ENCODE results near the gene CTNNA3. TPM values are rescaled to one million over a fixed set of nuclear protein-coding genes. Genes with fewer than 3 reads are reported as not detected.

Gene CTNNA3
- total and polyA plus RNA-seq, 2 of the 4 experiments (the other 2 are of a cell fraction), result 0.19 to 0.90 TPM

GRCh38 chr10:66842867-66843266 is 853.1 kb downstream of the CTNNA3 start:
- Histone ChIP-seq H3K4me3 (ENCODE audit: insufficient read depth, low read depth, low read length) (no peak overlapping the region), H3K4me2 (ENCODE audit: low read depth, low read length) (no peak overlapping the region), H2AFZ (replicated peaks; ENCODE audit: low read length, poor library complexity) (no peak overlapping the region), H2AK5ac (ENCODE audit: low read depth, low read length) (no peak overlapping the region), H3K36me3 (ENCODE audit: control insufficient read depth, insufficient read depth, low read length) (no peaks in the 10 kb centered on the region), H3K27me3 (ENCODE audit: control insufficient read depth, insufficient read depth, low read length) (no peaks in the 10 kb centered on the region), H3K9me3 (ENCODE audit: control insufficient read depth, insufficient read depth, low read length) (no peaks in the 10 kb centered on the region), H4K20me1 (ENCODE audit: insufficient read depth, low read length) (no peaks in the 10 kb centered on the region), H3K4ac (ENCODE audit: low read depth, low read length) (no peak overlapping the region), H3K9me1 (ENCODE audit: insufficient read depth, low read length) (no peaks in the 10 kb centered on the region), H2BK15ac (ENCODE audit: low read depth, low read length) (no peak overlapping the region), H2BK20ac (ENCODE audit: low read depth, low read length) (no peak overlapping the region), H4K8ac (ENCODE audit: low read depth in 2 of 2, low read length in 2 of 2) (no peak overlapping the region), H3K18ac (ENCODE audit: low read depth, low read length) (no peak overlapping the region), H3K23ac (ENCODE audit: low read depth, low read length) (no peak overlapping the region), H3K79me1 (ENCODE audit: low read depth in 1 of 2, low read length in 2 of 2) (no peaks in the 10 kb centered on the region), H2BK120ac (ENCODE audit: low read depth, low read length) (no peak overlapping the region), H4K91ac (ENCODE audit: insufficient read depth, low read depth, low read length) (no peak overlapping the region), H3K4me1 (ENCODE audit: control insufficient read depth, insufficient read depth, low read length) (no peaks in the 10 kb centered on the region), H3K9ac (ENCODE audit: low read depth, low read length) (no peak overlapping the region), H3K56ac (ENCODE audit: extremely low read depth, insufficient read depth, low read length) (no peak overlapping the region), H3K14ac (replicated peaks; ENCODE audit: low read depth, low read length) (no peak overlapping the region), H3K27ac (ENCODE audit: insufficient read depth, low read length) (no peak overlapping the region), H2BK5ac (ENCODE audit: low read depth, low read length, poor library complexity, severe bottlenecking) (no peak overlapping the region), H4K5ac (ENCODE audit: low read depth, low read length) (no peak overlapping the region), H2AK9ac (replicated peaks; ENCODE audit: low read depth, low read length, poor library complexity) (no peak overlapping the region)
- no CpG with 5 or more reads among the region's 4 CpGs for WGBS, 2 experiments (ENCODE audit: extremely low coverage in 2 of 2, insufficient read length in 1 of 2)
- no peak for DNase-seq
- intact Hi-C loops (cut with micrococcal nuclease) (no loop called here), dilution Hi-C loops (cut with HindIII; ENCODE audit: low sequenced_read_pairs, unreplicated experiment) (no loop called here), in situ Hi-C loops (cut with MboI; ENCODE audit: low sequenced_read_pairs) (no loop called here)
- ChIA-PET CTCF (interaction anchor here (0.8 kb wide), 1 partner anchor 40 kb away, joined by 3 read pairs; no protein-coding TSS in a partner anchor), POLR2A (ENCODE audit: unreplicated experiment) (no interaction called here)
- ATAC-seq (ENCODE audit: low read depth), result no peak
- BruUV-seq (replicated peaks), result no TSS peak
- TF ChIP-seq MXI1 (IDR thresholded peaks at IDR 0.05; ENCODE audit: borderline replicate concordance, low read depth, low read length) (no peak), CHD1 (IDR thresholded peaks at IDR 0.05; ENCODE audit: low read depth, low read length) (no peak), FOS (IDR thresholded peaks at IDR 0.05; ENCODE audit: low read depth, low read length) (no peak), MAFK (IDR thresholded peaks at IDR 0.05; ENCODE audit: low read depth, low read length) (no peak), BHLHE40 (IDR thresholded peaks at IDR 0.05; ENCODE audit: low read depth, low read length) (no peak), SMC3 (IDR thresholded peaks at IDR 0.05; ENCODE audit: low read depth, low read length) (no peak)
